CD14-positive monocyte (primary cell): ENCODE measurements around the gene MYO5B. TPM values are rescaled to one million over a fixed set of nuclear protein-coding genes. Genes with fewer than 3 reads are reported as not detected.

Experiments used
- DNase-seq, 3 donors: peaks; one replicate each; pipeline ENCODE4 v3.0.0-alpha.2; 2011 to 2022
- H2AFZ ChIP-seq: 2 replicates; pipeline ENCODE4 v1.6.0; 2012; ENCODE audit warnings: mild to moderate bottlenecking, low read depth, low read length, inconsistent platforms; ENCODE audit not compliant: insufficient read depth, poor library complexity, severe bottlenecking
- H3K27ac ChIP-seq, 2 donors: 1 replicate in 1 of 2; 2 replicates in 1 of 2; pipeline ENCODE4 v1.5.1; 2012 to 2013; ENCODE audit warnings: low read length in 2 of 2, control low read depth in 1 of 2, inconsistent platforms in 1 of 2, low read depth in 1 of 2, mild to moderate bottlenecking in 1 of 2
- H3K27me3 ChIP-seq, 2 donors: one replicate each; pipeline versions ENCODE4 v1.6.0 to v1.6.1; 2011 to 2013; ENCODE audit warnings: low read length in 2 of 2; ENCODE audit not compliant: control insufficient read depth in 2 of 2, insufficient read depth in 2 of 2
- H3K36me3 ChIP-seq, 2 donors: replicated peaks in 1 of 2; 1 replicate in 1 of 2; 2 replicates in 1 of 2; pipeline versions ENCODE4 v1.5.1 to v1.6.1; 2012 to 2013; ENCODE audit warnings: low read length in 2 of 2, control low read depth in 1 of 2, inconsistent platforms in 1 of 2, mild to moderate bottlenecking in 1 of 2; ENCODE audit not compliant: insufficient read depth in 2 of 2, control insufficient read depth in 1 of 2
- H3K4me1 ChIP-seq, 2 donors: 1 replicate in 1 of 2; 2 replicates in 1 of 2; pipeline versions ENCODE4 v1.5.1 to v1.6.1; 2012 to 2013; ENCODE audit warnings: low read length in 2 of 2, control low read depth in 1 of 2, inconsistent platforms in 1 of 2, mild to moderate bottlenecking in 1 of 2, moderate library complexity in 1 of 2; ENCODE audit not compliant: insufficient read depth in 2 of 2, control insufficient read depth in 1 of 2
- H3K4me2 ChIP-seq: replicated peaks from 2 replicates; pipeline ENCODE3; 2012; ENCODE audit warnings: low read length, moderate library complexity, mild to moderate bottlenecking; ENCODE audit not compliant: poor library complexity, severe bottlenecking; ENCODE audit errors: extremely low read depth
- H3K4me3 ChIP-seq, 3 experiments: fragments of 200-600 bp in 1 of 3; sonication (generic) in 1 of 3; replicated peaks in 1 of 3; 1 replicate in 2 of 3; 2 replicates in 1 of 3; pipeline ENCODE4 v1.5.1; 2011 to 2013; ENCODE audit warnings: low read length in 3 of 3, mild to moderate bottlenecking in 3 of 3, control low read depth in 2 of 3, low read depth in 2 of 3, inconsistent platforms in 1 of 3, moderate library complexity in 1 of 3
- H3K79me2 ChIP-seq: 2 replicates; pipeline ENCODE4 v1.6.0; 2012; ENCODE audit warnings: mild to moderate bottlenecking, control low read depth, inconsistent platforms, low read length, moderate library complexity; ENCODE audit not compliant: insufficient read depth
- H3K9ac ChIP-seq: 2 replicates; pipeline ENCODE4 v1.6.0; 2017; ENCODE audit warnings: low read length, mild to moderate bottlenecking; ENCODE audit not compliant: insufficient read depth, poor library complexity, severe bottlenecking
- H3K9me3 ChIP-seq, 2 donors: replicated peaks in 1 of 2; 1 replicate in 1 of 2; 2 replicates in 1 of 2; pipeline versions ENCODE4 v1.5.1 to v1.6.1; 2012 to 2013; ENCODE audit warnings: low read length in 2 of 2, control low read depth in 1 of 2; ENCODE audit not compliant: control insufficient read depth in 1 of 2, insufficient read depth in 1 of 2
- H4K20me1 ChIP-seq: 2 replicates; pipeline ENCODE4 v1.6.0; 2012; ENCODE audit warnings: mild to moderate bottlenecking, low read length, control low read depth, moderate library complexity; ENCODE audit not compliant: insufficient read depth
- H3K27ac Mint-ChIP-seq, 7 donors: one replicate each; pipeline ENCODE4 v1.8.0; 2020; ENCODE audit warnings: mild to moderate bottlenecking in 7 of 7, mixed read lengths in 7 of 7, moderate library complexity in 6 of 7, inconsistent platforms in 2 of 7
- H3K27me3 Mint-ChIP-seq, 3 donors: one replicate each; pipeline ENCODE4 v1.8.0; 2021 to 2022; ENCODE audit warnings: low read depth in 3 of 3, mild to moderate bottlenecking in 3 of 3, mixed read lengths in 3 of 3, moderate library complexity in 3 of 3, inconsistent platforms in 1 of 3
- H3K36me3 Mint-ChIP-seq, 2 donors: one replicate each; pipeline ENCODE4 v1.8.0; 2020; ENCODE audit warnings: mixed read lengths in 2 of 2, inconsistent platforms in 1 of 2, mild to moderate bottlenecking in 1 of 2
- H3K4me1 Mint-ChIP-seq: one replicate; pipeline ENCODE4 v1.8.0; 2020; ENCODE audit warnings: mild to moderate bottlenecking, mixed read lengths
- H3K4me3 Mint-ChIP-seq, 2 donors: one replicate each; pipeline ENCODE4 v1.8.0; 2020; ENCODE audit warnings: mild to moderate bottlenecking in 2 of 2, mixed read lengths in 2 of 2, moderate library complexity in 1 of 2
- H3K9me3 Mint-ChIP-seq, 7 donors: one replicate each; pipeline ENCODE4 v1.8.0; 2020 to 2022; ENCODE audit warnings: mixed read lengths in 7 of 7, mild to moderate bottlenecking in 6 of 7, moderate library complexity in 6 of 7, inconsistent platforms in 2 of 7
- CTCF ChIP-seq: fragments of 200-600 bp; IDR thresholded peaks from one replicate; pipeline ENCODE4 v1.8.0; 2022; ENCODE audit warnings: antibody characterized with exemption, mild to moderate bottlenecking
- WGBS: methylation state at CpG from one replicate; pipeline ENCODE4 v1.1.5; 2013; ENCODE audit warnings: missing lambda C conversion rate; ENCODE audit not compliant: insufficient coverage; 5-methylcytosine and 5-hydroxymethylcytosine counted together
- intact Hi-C, 2 donors: fragments of 100-400 bp; cut with micrococcal nuclease; formaldehyde crosslinking; loops; one replicate each; pipeline versions ENCODE4 v1.15.0 to v1.15.1; 2023
- polyA plus RNA-seq, 3 donors: library from polyadenylated mRNA; depleted of rRNA in 1 of 3; unstranded in 2 of 3; stranded (reverse) in 1 of 3; fragments of 300-500 nt in 2 of 3; fragments of >200 nt in 1 of 3; fragmentation: Illumina TruSeq in 2 of 3; gene quantifications; 1 replicate in 2 of 3; 2 replicates in 1 of 3; pipeline ENCODE4 v1.2.3, GENCODE V29; 2012 to 2021

Gene MYO5B
- polyA plus RNA-seq, 3 donors, result 0.04 TPM; not detected in 2

GRCh38 chr18:50128506-50129271 is 66.3 kb downstream of the MYO5B start:
- TF ChIP-seq CTCF, result no peak
- no peaks in the 10 kb centered on the region for H3K4me1 ChIP-seq
- no peaks in the 10 kb centered on the region for H3K79me2 ChIP-seq
- H3K36me3 Mint-ChIP-seq, result no peaks in the 10 kb centered on the region
- no peak overlapping the region for H3K4me2 ChIP-seq
- H3K27ac ChIP-seq, result no peak overlapping the region
- H2AFZ ChIP-seq, result no peak overlapping the region
- H3K9me3 ChIP-seq, result no peaks in the 10 kb centered on the region
- DNase-seq, result no peak
- no peaks in the 10 kb centered on the region for H3K36me3 ChIP-seq
- peaks cover 0 to 7% (median 0%) of the 10 kb centered on the region in 3 donors for H3K27me3 Mint-ChIP-seq
- H4K20me1 ChIP-seq, result no peaks in the 10 kb centered on the region
- H3K4me1 Mint-ChIP-seq, result no peaks in the 10 kb centered on the region
- H3K27ac Mint-ChIP-seq, result no peak overlapping the region
- WGBS, result 73% methylated on average over 7 of the region's 15 CpGs
- H3K4me3 ChIP-seq, result no peak overlapping the region
- H3K27me3 ChIP-seq, result peaks cover 0 to 3% of the 10 kb centered on the region in 2 donors
- no peak overlapping the region for H3K9ac ChIP-seq
- H3K4me3 Mint-ChIP-seq, result no peak overlapping the region
- peaks cover 0 to 2% (median 0%) of the 10 kb centered on the region in 7 donors for H3K9me3 Mint-ChIP-seq
- intact Hi-C loops, result no loop called here

- WGBS, result 98% methylated on average over 4 of the region's 4 CpGs
- H3K27me3 ChIP-seq, result peaks cover 0 to 3% of the 10 kb centered on the region in 2 donors
- H3K36me3 Mint-ChIP-seq, result no peaks in the 10 kb centered on the region
- H3K27me3 Mint-ChIP-seq, result peaks cover 0 to 6% (median 0%) of the 10 kb centered on the region in 3 donors
- H3K4me3 ChIP-seq, result no peak overlapping the region
- TF ChIP-seq CTCF, result no peak
- no peaks in the 10 kb centered on the region for H3K9me3 ChIP-seq
- intact Hi-C loops, result no loop called here
- H3K4me1 ChIP-seq, result no peaks in the 10 kb centered on the region
- no peaks in the 10 kb centered on the region for H4K20me1 ChIP-seq
- no peaks in the 10 kb centered on the region for H3K36me3 ChIP-seq
- no peak overlapping the region for H3K9ac ChIP-seq
- no peak overlapping the region for H2AFZ ChIP-seq
- H3K9me3 Mint-ChIP-seq, result peaks cover 0 to 2% (median 0%) of the 10 kb centered on the region in 7 donors
- H3K27ac Mint-ChIP-seq, result no peak overlapping the region
- DNase-seq, result no peak
- H3K4me3 Mint-ChIP-seq, result no peak overlapping the region
- H3K79me2 ChIP-seq, result no peaks in the 10 kb centered on the region
- no peak overlapping the region for H3K27ac ChIP-seq
- no peaks in the 10 kb centered on the region for H3K4me1 Mint-ChIP-seq
- no peak overlapping the region for H3K4me2 ChIP-seq
These were observed 67.3 kb downstream of the MYO5B start for GRCh38 chr18:50127516-50128210.
